ENCODE results near the gene ANXA9. TPM values are rescaled to one million over a fixed set of nuclear protein-coding genes. Genes with fewer than 3 reads are reported as not detected.

Gene ANXA9
- total RNA-seq, 1 donor from 2014 or later, result not detected

GRCh38 chr1:151026460-151026859, 44.4 kb downstream of the ANXA9 start:
- Histone ChIP-seq H3K36me3 (no peaks in the 10 kb centered on the region), H3K27me3 (no peaks in the 10 kb centered on the region), H3K4me1 (no peaks in the 10 kb centered on the region), H3K79me2 (ENCODE audit: low read depth) (no peaks in the 10 kb centered on the region), H3K4me3 (no peak overlapping the region), H3K9me3 (ENCODE audit: low read depth) (no peaks in the 10 kb centered on the region), H3K27ac (no peak overlapping the region), H3K9ac (no peak overlapping the region), H3F3A (ENCODE audit: low read depth) (peaks cover 5% of the 10 kb centered on the region), H4K20me1 (ENCODE audit: low read depth) (peaks cover 5% of the 10 kb centered on the region), H2AFZ (replicated peaks) (no peak overlapping the region), H3K4me2 (no peak overlapping the region)
- H3K4me3 Mint-ChIP-seq, result no peak overlapping the region
- H3K27me3 Mint-ChIP-seq (ENCODE audit: insufficient read depth, low read depth), result peaks cover 2% of the 10 kb centered on the region
- TF ChIP-seq EZH2 (IDR thresholded peaks at IDR 0.05), result no peak
- TF ChIP-seq EZH2phosphoT487 (IDR thresholded peaks at IDR 0.05), result no peak
- TF ChIP-seq CTCF (IDR thresholded peaks at IDR 0.05), result no peak
- no peak overlapping the region for H3K27ac Mint-ChIP-seq
- H3K36me3 Mint-ChIP-seq, result peaks cover 21% of the 10 kb centered on the region
- H3K9me3 Mint-ChIP-seq, result no peaks in the 10 kb centered on the region
- H3K4me1 Mint-ChIP-seq, result peaks cover 7% of the 10 kb centered on the region
- DNase-seq (ENCODE audit: low spot score), result no peak

GRCh38 chr1:151032164-151032563, 50.1 kb downstream of the ANXA9 start:
- Mint-ChIP-seq H3K36me3 (peaks cover 23% of the 10 kb centered on the region), H3K4me1 (no peaks in the 10 kb centered on the region), H3K27ac (no peak overlapping the region), H3K27me3 (ENCODE audit: insufficient read depth, low read depth) (peaks cover 2% of the 10 kb centered on the region), H3K4me3 (no peak overlapping the region), H3K9me3 (no peaks in the 10 kb centered on the region)
- Histone ChIP-seq H3K9me3 (ENCODE audit: low read depth) (no peaks in the 10 kb centered on the region), H3K27ac (no peak overlapping the region), H4K20me1 (ENCODE audit: low read depth) (no peaks in the 10 kb centered on the region), H3F3A (ENCODE audit: low read depth) (no peaks in the 10 kb centered on the region), H3K4me3 (no peak overlapping the region), H3K36me3 (no peaks in the 10 kb centered on the region), H3K27me3 (no peaks in the 10 kb centered on the region), H3K4me2 (no peak overlapping the region), H3K79me2 (ENCODE audit: low read depth) (no peaks in the 10 kb centered on the region), H2AFZ (replicated peaks) (no peak overlapping the region), H3K4me1 (no peaks in the 10 kb centered on the region), H3K9ac (no peak overlapping the region)
- no peak for DNase-seq (ENCODE audit: low spot score)
- no peak for TF ChIP-seq EZH2 (IDR thresholded peaks at IDR 0.05)
- TF ChIP-seq CTCF (IDR thresholded peaks at IDR 0.05), result no peak
- TF ChIP-seq EZH2phosphoT487 (IDR thresholded peaks at IDR 0.05), result no peak

- Histone ChIP-seq H3K36me3 (no peaks in the 10 kb centered on the region), H2AFZ (replicated peaks) (no peak overlapping the region), H3K79me2 (ENCODE audit: low read depth) (no peaks in the 10 kb centered on the region), H4K20me1 (ENCODE audit: low read depth) (no peaks in the 10 kb centered on the region), H3K9ac (no peak overlapping the region), H3K4me2 (no peak overlapping the region), H3K27ac (no peak overlapping the region), H3F3A (ENCODE audit: low read depth) (no peaks in the 10 kb centered on the region), H3K4me1 (no peaks in the 10 kb centered on the region), H3K27me3 (no peaks in the 10 kb centered on the region), H3K9me3 (ENCODE audit: low read depth) (no peaks in the 10 kb centered on the region), H3K4me3 (no peak overlapping the region)
- DNase-seq (ENCODE audit: low spot score), result no peak
- Mint-ChIP-seq H3K4me1 (no peaks in the 10 kb centered on the region), H3K9me3 (no peaks in the 10 kb centered on the region), H3K27ac (no peak overlapping the region), H3K27me3 (ENCODE audit: insufficient read depth, low read depth) (peaks cover 2% of the 10 kb centered on the region), H3K36me3 (peaks cover 12% of the 10 kb centered on the region), H3K4me3 (no peak overlapping the region)
- no peak for TF ChIP-seq CTCF (IDR thresholded peaks at IDR 0.05)
- TF ChIP-seq EZH2 (IDR thresholded peaks at IDR 0.05), result no peak
- no peak for TF ChIP-seq EZH2phosphoT487 (IDR thresholded peaks at IDR 0.05)
These were observed 53.1 kb downstream of the ANXA9 start for GRCh38 chr1:151035167-151035566.
